ENCODE measurements around the gene ATG4B. TPM values are rescaled to one million over a fixed set of nuclear protein-coding genes. Genes with fewer than 3 reads are reported as not detected.

The ATG4B gene
- polyA plus RNA-seq, 1 experiment: 122 TPM

- H3K27me3 ChIP-seq (ENCODE audit: control insufficient read depth, insufficient read depth, low read length): no peaks in the 10 kb centered on the region
- peaks cover 11% of the 10 kb centered on the region for H3K36me3 ChIP-seq (ENCODE audit: control insufficient read depth, insufficient read depth, low read length)
- H3K4me3 ChIP-seq (ENCODE audit: low read depth, low read length): no peak overlapping the region
- ChIA-PET POLR2A (no interaction called here), CTCF (interaction anchor here (0.6 to 7.9 kb wide), 4 partner anchors 10 to 199 kb away, joined by 3 to 49 read pairs (median 4); partner anchors contain the start of gene ATG4B)
- TF ChIP-seq CTCF (IDR thresholded peaks at IDR 0.05; ENCODE audit: insufficient read depth, low read depth, low read length): no peak
- DNase-seq (ENCODE audit: low read depth): no peak
Measured at GRCh38 chr2:241649404-241649803, 11.9 kb downstream of the ATG4B start.

GRCh38 chr2:241649927-241650326 lies 12.4 kb downstream of the ATG4B start:
- no peak for DNase-seq (ENCODE audit: low read depth)
- CTCF ChIA-PET: interaction anchor here (0.6 to 7.9 kb wide), 2 partner anchors 10 to 200 kb away, joined by 3 to 49 read pairs; no protein-coding TSS in a partner anchor
- Histone ChIP-seq H3K27me3 (ENCODE audit: control insufficient read depth, insufficient read depth, low read length) (no peaks in the 10 kb centered on the region), H3K4me3 (ENCODE audit: low read depth, low read length) (no peak overlapping the region), H3K36me3 (ENCODE audit: control insufficient read depth, insufficient read depth, low read length) (peaks cover 15% of the 10 kb centered on the region)
- POLR2A ChIA-PET: no interaction called here
- no peak for TF ChIP-seq CTCF (IDR thresholded peaks at IDR 0.05; ENCODE audit: insufficient read depth, low read depth, low read length)

GRCh38 chr2:241652142-241652541 lies 14.6 kb downstream of the ATG4B start:
- no peak overlapping the region for H3K4me3 ChIP-seq (ENCODE audit: low read depth, low read length)
- no peak for TF ChIP-seq CTCF (IDR thresholded peaks at IDR 0.05; ENCODE audit: insufficient read depth, low read depth, low read length)
- ChIA-PET CTCF (interaction anchor here (7.9 kb wide), 1 partner anchor 7 kb away, joined by 49 read pairs; no protein-coding TSS in a partner anchor), POLR2A (no interaction called here)
- DNase-seq (ENCODE audit: low read depth): no peak
- peaks cover 28% of the 10 kb centered on the region for H3K36me3 ChIP-seq (ENCODE audit: control insufficient read depth, insufficient read depth, low read length)
- H3K27me3 ChIP-seq (ENCODE audit: control insufficient read depth, insufficient read depth, low read length): no peaks in the 10 kb centered on the region

GRCh38 chr2:241652722-241653121 lies 15.2 kb downstream of the ATG4B start:
- POLR2A ChIA-PET: no interaction called here

GRCh38 chr2:241653210-241653750 lies 15.8 kb downstream of the ATG4B start:
- ChIA-PET CTCF (no interaction called here), POLR2A (no interaction called here)
- no peak for TF ChIP-seq CTCF (IDR thresholded peaks at IDR 0.05; ENCODE audit: insufficient read depth, low read depth, low read length)
- no peak for DNase-seq (ENCODE audit: low read depth)
- no peaks in the 10 kb centered on the region for H3K27me3 ChIP-seq (ENCODE audit: control insufficient read depth, insufficient read depth, low read length)
- H3K36me3 ChIP-seq (ENCODE audit: control insufficient read depth, insufficient read depth, low read length): peaks cover 32% of the 10 kb centered on the region
- no peak overlapping the region for H3K4me3 ChIP-seq (ENCODE audit: low read depth, low read length)

More at GRCh38 chr2:241652722-241653121, 15.2 kb downstream of the ATG4B start:
- no peak for DNase-seq (ENCODE audit: low read depth)
- Histone ChIP-seq H3K4me3 (ENCODE audit: low read depth, low read length) (no peak overlapping the region), H3K36me3 (ENCODE audit: control insufficient read depth, insufficient read depth, low read length) (peaks cover 29% of the 10 kb centered on the region), H3K27me3 (ENCODE audit: control insufficient read depth, insufficient read depth, low read length) (no peaks in the 10 kb centered on the region)
- CTCF ChIA-PET: no interaction called here
- no peak for TF ChIP-seq CTCF (IDR thresholded peaks at IDR 0.05; ENCODE audit: insufficient read depth, low read depth, low read length)
